ENCODE results near the gene GNB3.

Gene GNB3

DNA sequence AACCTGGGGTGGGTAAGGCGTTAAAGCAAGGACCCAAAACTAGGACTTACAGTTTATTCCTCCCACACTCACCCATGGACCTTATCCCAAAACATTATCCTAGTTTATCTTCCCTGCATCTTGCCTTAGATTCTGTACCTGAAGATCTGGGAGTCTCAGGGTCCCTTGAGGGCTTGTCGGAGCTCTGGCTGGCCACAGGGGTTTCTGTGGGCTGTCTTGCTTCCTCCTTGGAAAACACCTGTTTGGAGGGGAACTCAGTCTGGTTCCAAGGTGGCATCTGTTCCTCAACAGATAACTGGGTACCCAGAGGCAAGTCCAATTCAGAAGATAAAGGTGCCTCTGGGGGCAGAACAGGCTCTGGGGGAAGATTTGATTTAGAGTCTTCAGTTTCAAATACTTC, 8.7 kb downstream of the GNB3 start:
- Histone ChIP-seq H3K27me3 (ENCODE audit: control insufficient read depth in 2 of 2, insufficient read depth in 2 of 2, low read length in 2 of 2) (no peaks in the 10 kb centered on the region), H3K4me1 (ENCODE audit: control insufficient read depth in 2 of 2, insufficient read depth in 2 of 2, low read length in 2 of 2) (peaks cover 13 to 18% of the 10 kb centered on the region in 2 donors), H3K36me3 (ENCODE audit: control insufficient read depth in 2 of 2, insufficient read depth in 2 of 2, low read length in 2 of 2) (peaks cover 8 to 9% of the 10 kb centered on the region in 2 donors), H3K9me3 (ENCODE audit: control insufficient read depth in 2 of 2, low read length in 2 of 2) (no peaks in the 10 kb centered on the region), H3K27ac (ENCODE audit: low read depth in 2 of 2, low read length in 2 of 2) (no peak overlapping the region), H3K4me3 (ENCODE audit: low read length in 2 of 2) (no peak overlapping the region), H3K9ac (ENCODE audit: low read depth in 1 of 2, low read length in 2 of 2) (no peak overlapping the region)

DNA sequence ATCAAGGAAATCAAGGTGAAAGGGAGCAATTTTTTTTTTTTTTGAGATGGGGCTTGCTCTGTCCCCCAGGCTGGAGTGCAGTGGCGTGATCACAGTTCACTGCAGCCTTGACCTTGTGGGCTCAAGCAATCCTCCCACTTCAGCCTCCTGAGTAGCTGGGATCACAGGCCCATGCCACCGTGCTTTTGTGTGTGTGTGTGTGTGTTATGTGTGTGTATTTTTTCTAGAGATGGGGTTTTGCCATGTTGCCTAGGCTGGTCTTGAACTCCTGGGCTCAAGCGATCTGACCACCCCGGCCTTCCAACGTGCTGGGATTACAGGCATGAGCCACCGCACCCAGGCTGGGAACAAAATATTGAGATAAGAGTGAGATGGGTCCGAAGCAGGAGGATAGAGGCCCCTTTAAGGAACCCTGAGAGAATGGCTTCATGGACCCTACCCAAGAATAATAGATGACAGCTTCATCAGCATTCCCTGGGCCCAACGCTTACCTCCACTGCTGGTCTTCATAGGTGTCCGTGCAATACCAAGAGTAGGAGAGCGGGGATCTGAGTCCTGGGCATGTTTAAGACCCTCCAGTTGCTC, 9.3 kb downstream of the GNB3 start:
- Histone ChIP-seq H3K9me3 (ENCODE audit: control insufficient read depth in 2 of 2, low read length in 2 of 2) (no peaks in the 10 kb centered on the region), H3K36me3 (ENCODE audit: control insufficient read depth in 2 of 2, insufficient read depth in 2 of 2, low read length in 2 of 2) (peaks cover 8 to 9% of the 10 kb centered on the region in 2 donors)

DNA sequence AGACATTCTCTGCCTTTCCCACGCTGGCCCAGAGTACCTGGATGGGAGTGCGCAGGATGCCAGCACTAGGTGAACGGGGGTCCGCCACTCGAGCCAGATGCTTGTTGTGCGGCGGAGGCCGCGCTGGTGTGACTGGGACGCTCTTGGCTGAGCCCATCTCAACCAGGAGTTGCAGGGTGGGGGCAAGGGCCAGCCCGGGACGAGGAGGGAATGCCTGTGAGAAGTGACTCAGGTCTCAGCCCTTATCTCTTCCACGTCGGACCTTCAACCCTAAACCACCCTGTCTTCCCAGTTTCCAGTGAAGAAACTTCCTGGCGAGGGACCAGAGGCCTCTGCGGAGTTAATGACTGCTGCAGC, 10.0 kb downstream of the GNB3 start:
- peaks cover 11 to 15% of the 10 kb centered on the region in 2 donors for H3K36me3 ChIP-seq (ENCODE audit: control insufficient read depth in 2 of 2, insufficient read depth in 2 of 2, low read length in 2 of 2)

More for the DNA sequence above, 9.3 kb downstream of the GNB3 start:
- no peak overlapping the region for H3K27ac ChIP-seq (ENCODE audit: low read depth in 2 of 2, low read length in 2 of 2)
- no peak overlapping the region for H3K9ac ChIP-seq (ENCODE audit: low read depth in 1 of 2, low read length in 2 of 2)
- no peaks in the 10 kb centered on the region for H3K27me3 ChIP-seq (ENCODE audit: control insufficient read depth in 2 of 2, insufficient read depth in 2 of 2, low read length in 2 of 2)
- H3K4me1 ChIP-seq (ENCODE audit: control insufficient read depth in 2 of 2, insufficient read depth in 2 of 2, low read length in 2 of 2), result peaks cover 13 to 18% of the 10 kb centered on the region in 2 donors
- H3K4me3 ChIP-seq (ENCODE audit: low read length in 2 of 2), result peak overlapping the region; percentile 99 to 100

DNA sequence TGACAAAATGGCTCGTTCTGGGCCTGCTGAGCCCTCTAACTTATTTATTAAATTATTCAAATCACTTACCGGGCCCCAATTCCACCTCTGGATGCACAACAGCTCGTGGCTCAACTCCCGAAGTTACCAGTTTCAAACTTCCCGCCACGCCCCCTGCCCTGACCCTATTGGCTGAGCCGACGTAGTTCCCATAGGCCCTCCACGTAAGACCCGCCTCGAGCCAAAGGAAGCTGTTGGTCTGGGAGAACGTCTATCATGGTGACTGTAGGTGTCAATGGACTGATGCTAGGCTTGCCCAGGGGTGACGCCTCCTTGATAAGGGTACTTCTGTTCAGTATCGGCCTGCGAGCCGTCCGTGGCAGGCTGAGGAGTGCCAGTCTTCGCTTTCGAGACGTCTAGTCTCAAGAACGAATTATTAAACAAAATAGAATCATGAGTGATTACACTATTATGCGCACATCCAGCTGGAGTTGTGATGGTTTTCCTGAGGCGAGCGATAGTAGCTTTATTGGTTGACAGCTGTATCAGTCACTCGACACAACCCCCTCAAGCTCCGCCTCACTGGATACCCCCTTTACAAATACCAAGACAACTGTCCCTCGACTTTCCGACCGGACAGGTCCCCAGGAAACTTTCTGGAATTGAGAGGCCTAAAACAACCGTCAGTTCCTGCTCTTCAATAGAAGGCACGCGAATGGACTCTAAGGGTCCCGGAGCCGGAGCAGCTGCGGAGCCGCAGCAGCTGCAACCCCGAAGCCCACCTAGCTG, 10.6 kb downstream of the GNB3 start, which contains the start of gene CDCA3:
Gene CDCA3, minus strand, starts transcription at position 134 of the 768 bp plus-strand sequence. CDS start 334 bp downstream, outside the sequence.
- H3K9me3 ChIP-seq (ENCODE audit: control insufficient read depth in 2 of 2, low read length in 2 of 2), result no peaks in the 10 kb centered on the region
- H3K4me1 ChIP-seq (ENCODE audit: control insufficient read depth in 2 of 2, insufficient read depth in 2 of 2, low read length in 2 of 2), result peaks cover 13 to 18% of the 10 kb centered on the region in 2 donors
- H3K36me3 ChIP-seq (ENCODE audit: control insufficient read depth in 2 of 2, insufficient read depth in 2 of 2, low read length in 2 of 2), result peaks cover 15 to 19% of the 10 kb centered on the region in 2 donors
- peak within 1 kb of the TSS; percentile 98 to 100 for H3K27ac ChIP-seq (ENCODE audit: low read depth in 2 of 2, low read length in 2 of 2)
- H3K9ac ChIP-seq (ENCODE audit: low read depth in 1 of 2, low read length in 2 of 2), result peak within 1 kb of the TSS; percentile 92 to 93
- no peaks in the 10 kb centered on the region for H3K27me3 ChIP-seq (ENCODE audit: control insufficient read depth in 2 of 2, insufficient read depth in 2 of 2, low read length in 2 of 2)
- H3K4me3 ChIP-seq (ENCODE audit: low read length in 2 of 2), result peak within 1 kb of the TSS; percentile 99 to 100

More for the DNA sequence above, 10.0 kb downstream of the GNB3 start:
- Histone ChIP-seq H3K9ac (ENCODE audit: low read depth in 1 of 2, low read length in 2 of 2) (peak overlapping the region; percentile 49 to 93), H3K27me3 (ENCODE audit: control insufficient read depth in 2 of 2, insufficient read depth in 2 of 2, low read length in 2 of 2) (no peaks in the 10 kb centered on the region), H3K4me3 (ENCODE audit: low read length in 2 of 2) (peak overlapping the region; percentile 99 to 100), H3K9me3 (ENCODE audit: control insufficient read depth in 2 of 2, low read length in 2 of 2) (no peaks in the 10 kb centered on the region), H3K4me1 (ENCODE audit: control insufficient read depth in 2 of 2, insufficient read depth in 2 of 2, low read length in 2 of 2) (peaks cover 13 to 18% of the 10 kb centered on the region in 2 donors), H3K27ac (ENCODE audit: low read depth in 2 of 2, low read length in 2 of 2) (peak overlapping the region in 1 of 2 donors; percentile 100)

DNA sequence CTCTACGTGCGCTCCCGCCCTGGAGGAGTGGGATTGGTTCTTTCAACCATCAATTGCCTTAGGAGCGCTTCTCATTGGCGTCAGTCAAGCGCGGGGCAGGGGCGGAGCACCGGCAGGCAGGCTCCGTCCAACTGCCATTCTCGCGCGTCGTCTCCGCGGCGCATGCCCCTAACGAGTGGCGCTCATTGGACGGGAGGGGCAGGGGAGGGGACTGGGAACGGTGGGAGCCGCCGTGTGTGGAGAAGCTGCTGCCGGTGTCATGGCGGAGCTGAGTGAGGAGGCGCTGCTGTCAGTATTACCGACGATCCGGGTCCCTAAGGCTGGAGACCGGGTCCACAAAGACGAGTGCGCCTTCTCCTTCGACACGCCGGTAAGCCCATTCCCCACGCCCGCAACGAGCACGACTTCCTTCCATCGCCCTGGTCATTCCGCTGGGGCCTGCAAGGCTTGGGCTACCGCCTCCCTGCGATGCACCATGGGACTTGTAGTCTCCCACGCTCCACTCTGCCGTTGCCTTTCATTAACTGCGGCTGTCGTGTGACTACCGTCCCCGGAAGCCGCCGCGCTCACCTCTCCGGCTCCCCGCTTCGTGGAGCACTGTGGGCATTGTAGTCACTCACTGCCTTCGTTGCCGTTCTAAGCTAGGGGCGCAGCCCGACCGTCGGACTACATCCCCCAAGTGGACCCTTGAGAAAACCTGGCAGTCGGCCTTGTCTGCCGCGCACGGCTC, 11.4 kb downstream of the GNB3 start, which contains the start of gene USP5:
Gene USP5, plus strand, starts transcription at position 230 of the 730 bp plus-strand sequence. Its CDS starts 30 bp downstream, at position 260.
- H3K9me3 ChIP-seq (ENCODE audit: control insufficient read depth in 2 of 2, low read length in 2 of 2), result no peaks in the 10 kb centered on the region
- H3K4me1 ChIP-seq (ENCODE audit: control insufficient read depth in 2 of 2, insufficient read depth in 2 of 2, low read length in 2 of 2), result peaks cover 13 to 18% of the 10 kb centered on the region in 2 donors
- H3K36me3 ChIP-seq (ENCODE audit: control insufficient read depth in 2 of 2, insufficient read depth in 2 of 2, low read length in 2 of 2), result peaks cover 11 to 24% of the 10 kb centered on the region in 2 donors
- peak within 1 kb of the TSS; percentile 99 to 100 for H3K4me3 ChIP-seq (ENCODE audit: low read length in 2 of 2)
- H3K9ac ChIP-seq (ENCODE audit: low read depth in 1 of 2, low read length in 2 of 2), result peak within 1 kb of the TSS; percentile 92 to 93
- no peaks in the 10 kb centered on the region for H3K27me3 ChIP-seq (ENCODE audit: control insufficient read depth in 2 of 2, insufficient read depth in 2 of 2, low read length in 2 of 2)
- peak within 1 kb of the TSS; percentile 98 to 100 for H3K27ac ChIP-seq (ENCODE audit: low read depth in 2 of 2, low read length in 2 of 2)

DNA sequence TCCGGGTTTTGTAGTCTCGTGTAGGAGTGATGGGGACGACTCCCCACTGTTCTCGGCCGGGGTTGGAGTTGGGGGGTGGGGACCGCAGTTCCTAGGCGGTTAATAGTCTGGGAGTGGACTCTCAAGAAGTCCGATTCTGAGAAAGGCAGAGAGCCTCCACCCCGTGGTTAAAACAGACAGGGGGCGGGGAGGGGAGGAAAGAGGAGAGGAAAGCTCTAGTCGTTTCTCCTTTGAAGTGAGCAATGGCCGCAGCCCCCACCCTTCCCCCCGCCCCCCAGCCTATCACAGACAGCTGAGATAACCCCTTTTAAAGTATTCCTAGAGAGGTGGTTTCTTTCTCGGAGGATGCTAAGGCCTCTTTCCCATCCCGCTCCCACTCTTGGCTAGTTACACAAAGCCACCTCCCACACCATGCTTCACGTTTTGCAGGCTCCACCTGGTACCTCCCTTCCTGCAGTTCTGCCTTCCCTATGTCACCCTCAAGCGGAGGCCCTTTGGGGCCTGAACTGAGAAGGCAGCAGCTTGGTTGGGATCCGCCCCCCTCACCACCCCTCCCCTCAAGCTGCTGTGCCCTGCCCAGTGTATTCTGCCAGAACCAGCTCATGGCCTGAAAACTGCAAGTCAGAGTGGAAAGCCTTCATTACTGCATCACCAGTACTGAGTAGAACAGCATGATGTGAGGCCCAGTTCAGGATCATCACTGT, 12.1 kb downstream of the GNB3 start:
- H3K9ac ChIP-seq (ENCODE audit: low read depth in 1 of 2, low read length in 2 of 2), result peak overlapping the region; percentile 54 to 56
- peak overlapping the region; percentile 99 to 100 for H3K4me3 ChIP-seq (ENCODE audit: low read length in 2 of 2)
- peak overlapping the region in 1 of 2 donors; percentile 98 for H3K27ac ChIP-seq (ENCODE audit: low read depth in 2 of 2, low read length in 2 of 2)

DNA sequence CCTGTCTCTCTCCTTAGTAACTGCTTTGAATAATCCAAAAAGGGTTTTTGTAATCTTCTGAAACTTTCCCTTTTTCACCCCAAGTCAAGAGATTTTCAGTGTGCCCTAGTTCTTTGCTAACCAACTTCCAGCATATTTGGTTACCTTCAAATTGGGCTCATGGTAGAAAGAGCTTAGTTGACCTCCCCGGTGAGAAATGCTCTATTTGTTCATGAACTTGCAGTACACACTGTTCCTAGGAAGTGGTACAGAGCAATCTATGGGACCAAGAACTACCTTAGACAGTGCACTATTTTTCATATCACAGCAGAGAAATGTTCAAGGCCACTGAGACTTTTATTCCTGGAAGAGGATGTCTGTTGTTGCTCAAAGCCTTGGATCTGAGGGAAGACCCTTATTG, 12.9 kb downstream of the GNB3 start:
- Histone ChIP-seq H3K9ac (ENCODE audit: low read depth in 1 of 2, low read length in 2 of 2) (peak overlapping the region in 1 of 2 donors; percentile 56), H3K27me3 (ENCODE audit: control insufficient read depth in 2 of 2, insufficient read depth in 2 of 2, low read length in 2 of 2) (no peaks in the 10 kb centered on the region), H3K4me1 (ENCODE audit: control insufficient read depth in 2 of 2, insufficient read depth in 2 of 2, low read length in 2 of 2) (peaks cover 13 to 18% of the 10 kb centered on the region in 2 donors), H3K9me3 (ENCODE audit: control insufficient read depth in 2 of 2, low read length in 2 of 2) (no peaks in the 10 kb centered on the region), H3K4me3 (ENCODE audit: low read length in 2 of 2) (no peak overlapping the region), H3K27ac (ENCODE audit: low read depth in 2 of 2, low read length in 2 of 2) (no peak overlapping the region), H3K36me3 (ENCODE audit: control insufficient read depth in 2 of 2, insufficient read depth in 2 of 2, low read length in 2 of 2) (peaks cover 26 to 38% of the 10 kb centered on the region in 2 donors)

More for the DNA sequence above, 12.1 kb downstream of the GNB3 start:
- no peaks in the 10 kb centered on the region for H3K27me3 ChIP-seq (ENCODE audit: control insufficient read depth in 2 of 2, insufficient read depth in 2 of 2, low read length in 2 of 2)
- H3K9me3 ChIP-seq (ENCODE audit: control insufficient read depth in 2 of 2, low read length in 2 of 2), result no peaks in the 10 kb centered on the region
- peaks cover 18 to 30% of the 10 kb centered on the region in 2 donors for H3K36me3 ChIP-seq (ENCODE audit: control insufficient read depth in 2 of 2, insufficient read depth in 2 of 2, low read length in 2 of 2)
- peaks cover 13 to 18% of the 10 kb centered on the region in 2 donors for H3K4me1 ChIP-seq (ENCODE audit: control insufficient read depth in 2 of 2, insufficient read depth in 2 of 2, low read length in 2 of 2)

DNA sequence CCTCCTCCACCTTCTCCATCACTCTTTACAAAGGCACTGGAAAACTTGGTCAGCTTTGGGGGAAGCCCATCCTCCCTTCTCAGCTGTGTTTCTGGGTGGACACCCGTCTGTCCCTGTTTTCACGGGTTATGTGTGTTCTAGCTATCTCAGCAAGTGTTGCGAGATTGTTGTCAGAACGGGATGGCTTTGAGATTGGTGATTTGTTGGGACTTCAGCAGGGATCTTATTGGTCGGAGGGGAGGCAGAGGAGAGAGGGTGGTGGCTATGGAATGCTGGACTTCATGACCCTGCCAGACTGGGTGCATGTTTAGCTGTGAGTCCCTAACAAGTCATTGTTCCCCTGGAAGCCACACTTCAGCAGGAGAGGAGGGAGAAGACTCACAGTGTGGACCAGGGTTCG, 13.3 kb downstream of the GNB3 start:
- Histone ChIP-seq H3K9me3 (ENCODE audit: control insufficient read depth in 2 of 2, low read length in 2 of 2) (no peaks in the 10 kb centered on the region), H3K36me3 (ENCODE audit: control insufficient read depth in 2 of 2, insufficient read depth in 2 of 2, low read length in 2 of 2) (peaks cover 30 to 41% of the 10 kb centered on the region in 2 donors), H3K27me3 (ENCODE audit: control insufficient read depth in 2 of 2, insufficient read depth in 2 of 2, low read length in 2 of 2) (no peaks in the 10 kb centered on the region), H3K27ac (ENCODE audit: low read depth in 2 of 2, low read length in 2 of 2) (no peak overlapping the region), H3K4me1 (ENCODE audit: control insufficient read depth in 2 of 2, insufficient read depth in 2 of 2, low read length in 2 of 2) (peaks cover 13 to 18% of the 10 kb centered on the region in 2 donors), H3K9ac (ENCODE audit: low read depth in 1 of 2, low read length in 2 of 2) (no peak overlapping the region), H3K4me3 (ENCODE audit: low read length in 2 of 2) (no peak overlapping the region)

DNA sequence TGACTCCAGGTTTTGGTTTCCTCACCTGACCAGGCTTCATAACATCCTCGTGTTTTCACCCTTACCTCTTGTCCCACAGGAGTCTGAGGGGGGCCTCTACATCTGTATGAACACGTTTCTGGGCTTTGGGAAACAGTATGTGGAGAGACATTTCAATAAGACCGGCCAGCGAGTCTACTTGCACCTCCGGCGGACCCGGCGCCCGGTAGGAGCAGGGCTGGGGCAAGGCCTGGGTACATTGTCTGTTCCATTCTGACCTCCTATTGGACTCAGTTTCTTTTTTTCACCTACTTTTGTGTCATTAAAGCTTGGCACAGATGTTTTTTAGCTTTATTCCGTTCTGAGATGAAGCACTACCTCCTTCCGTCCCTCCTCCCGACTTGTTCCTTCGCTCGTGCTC, 14.6 kb downstream of the GNB3 start:
- H3K27ac ChIP-seq (ENCODE audit: low read depth in 2 of 2, low read length in 2 of 2), result no peak overlapping the region
- no peak overlapping the region for H3K9ac ChIP-seq (ENCODE audit: low read depth in 1 of 2, low read length in 2 of 2)
- peaks cover 12 to 17% of the 10 kb centered on the region in 2 donors for H3K4me1 ChIP-seq (ENCODE audit: control insufficient read depth in 2 of 2, insufficient read depth in 2 of 2, low read length in 2 of 2)
- no peaks in the 10 kb centered on the region for H3K27me3 ChIP-seq (ENCODE audit: control insufficient read depth in 2 of 2, insufficient read depth in 2 of 2, low read length in 2 of 2)
- H3K4me3 ChIP-seq (ENCODE audit: low read length in 2 of 2), result no peak overlapping the region
- peaks cover 34 to 44% of the 10 kb centered on the region in 2 donors for H3K36me3 ChIP-seq (ENCODE audit: control insufficient read depth in 2 of 2, insufficient read depth in 2 of 2, low read length in 2 of 2)
- H3K9me3 ChIP-seq (ENCODE audit: control insufficient read depth in 2 of 2, low read length in 2 of 2), result no peaks in the 10 kb centered on the region
